Measurements from ENCODE around the gene OR5AC2.

The OR5AC2 gene

GRCh38 chr3:98086873-98087272 lies at the start of gene OR5AC2:
TSS of gene OR5AC2 (plus strand) at chr3:98087173. CDS start at chr3:98087173, 0 bp downstream.
- no peak for DNase-seq

GRCh38 chr3:98038286-98038685 lies 48.7 kb upstream of the OR5AC2 start:
- no peak for DNase-seq

- DNase-seq = no peak
Measured at GRCh38 chr3:98038876-98039275, 48.1 kb upstream of the OR5AC2 start.

- DNase-seq = peak; percentile 68
Measured at GRCh38 chr3:98039322-98040024, 47.5 kb upstream of the OR5AC2 start.

- DNase-seq = no peak
Measured at GRCh38 chr3:98041350-98041749, 45.6 kb upstream of the OR5AC2 start.

GRCh38 chr3:98048586-98048985 lies 38.4 kb upstream of the OR5AC2 start:
- no peak for DNase-seq

GRCh38 chr3:98049271-98049670 lies 37.7 kb upstream of the OR5AC2 start:
- no peak for DNase-seq

GRCh38 chr3:98056035-98056434 lies 30.9 kb upstream of the OR5AC2 start:
- no peak for DNase-seq

GRCh38 chr3:98057631-98058030 lies 29.3 kb upstream of the OR5AC2 start:
- DNase-seq = no peak

- no peak for DNase-seq
Measured at GRCh38 chr3:98058244-98058960, 28.6 kb upstream of the OR5AC2 start.

- DNase-seq = no peak
Measured at GRCh38 chr3:98068824-98069223, 18.1 kb upstream of the OR5AC2 start.

- no peak for DNase-seq
Measured at GRCh38 chr3:98070840-98071239, 16.1 kb upstream of the OR5AC2 start.

GRCh38 chr3:98073486-98073885 lies 13.5 kb upstream of the OR5AC2 start:
- no peak for DNase-seq

GRCh38 chr3:98095882-98096281 lies 8.9 kb downstream of the OR5AC2 start:
- no peak for DNase-seq

- no peak for DNase-seq
Measured at GRCh38 chr3:98099848-98100247, 12.9 kb downstream of the OR5AC2 start.

GRCh38 chr3:98108162-98108561 lies 21.2 kb downstream of the OR5AC2 start:
- no peak for DNase-seq

GRCh38 chr3:98109807-98110549 lies 23.0 kb downstream of the OR5AC2 start:
- DNase-seq = no peak

GRCh38 chr3:98110550-98110908 lies 23.6 kb downstream of the OR5AC2 start:
- no peak for DNase-seq

- no peak for DNase-seq
Measured at GRCh38 chr3:98114264-98114663, 27.3 kb downstream of the OR5AC2 start.

- DNase-seq = no peak
Measured at GRCh38 chr3:98115717-98116116, 28.7 kb downstream of the OR5AC2 start.

GRCh38 chr3:98130421-98130820 lies 43.4 kb downstream of the OR5AC2 start, which contains the start of gene OR5H1:
TSS of gene OR5H1 (plus strand) at chr3:98130721. CDS start at chr3:98132698, 1,977 bp downstream.
- DNase-seq = no peak

- DNase-seq = no peak
Measured at GRCh38 chr3:98136631-98137030, 49.7 kb downstream of the OR5AC2 start.

Data from stimulated activated CD4-positive, alpha-beta T cell treated with anti-CD3 and anti-CD28 coated beads, Interleukin-1b, Interleukin-23, amount 100 ng/mL, for 48 hours (primary cell).